Fibroblast of villous mesenchyme (primary cell): ENCODE measurements around the gene HDLBP. TPM values are rescaled to one million over a fixed set of nuclear protein-coding genes. Genes with fewer than 3 reads are reported as not detected.
A peak's percentile ranks its signal among the peaks of the same experiment; 100 is the strongest.

Source experiments
- DNase-seq: peaks from one replicate; pipeline ENCODE4 v3.0.0-alpha.2; 2010; ENCODE audit warnings: low read depth
- H3K4me3 ChIP-seq: 2 replicates; pipeline ENCODE4 v1.5.1; 2011; ENCODE audit warnings: low read depth, mild to moderate bottlenecking, low read length
- total RNA-seq: library from RNA; depleted of rRNA; stranded (reverse); fragments of >200 nt; gene quantifications from 2 replicates; pipeline ENCODE4 v1.2.3, GENCODE V29; 2012
- TF ChIP-seq, protein P1 (sequence below): IDR thresholded peaks from 2 replicates; pipeline ENCODE4 v1.5.1; 2012; ENCODE audit warnings: low read depth, mild to moderate bottlenecking, low read length; ENCODE audit not compliant: insufficient read depth

Gene HDLBP
- total RNA-seq, 1 donor: 1,343 TPM

DNA sequence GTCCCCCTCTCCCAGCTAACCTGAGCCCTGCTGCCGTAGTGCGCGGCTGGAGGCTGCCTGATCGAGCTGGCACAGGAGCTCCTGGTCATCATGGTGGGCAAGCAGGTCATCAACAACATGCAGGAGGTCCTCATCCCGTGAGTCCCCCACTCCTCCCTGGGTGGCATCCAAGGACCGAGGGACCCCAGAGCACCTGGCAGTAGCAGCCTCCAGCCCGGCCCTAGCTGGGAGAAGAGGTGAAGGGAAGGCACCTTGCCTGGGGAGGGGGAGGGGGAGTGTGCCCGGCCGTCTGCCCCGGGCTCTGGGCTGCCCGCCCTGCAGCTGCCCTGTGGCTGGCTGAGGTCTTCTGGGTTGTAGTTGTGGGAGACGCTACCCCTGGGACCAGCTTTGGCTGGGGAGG lies 100.7 kb downstream of the HDLBP start:
- no peak overlapping the region for H3K4me3 ChIP-seq
- no peak for DNase-seq
- TF ChIP-seq, protein P1, sequence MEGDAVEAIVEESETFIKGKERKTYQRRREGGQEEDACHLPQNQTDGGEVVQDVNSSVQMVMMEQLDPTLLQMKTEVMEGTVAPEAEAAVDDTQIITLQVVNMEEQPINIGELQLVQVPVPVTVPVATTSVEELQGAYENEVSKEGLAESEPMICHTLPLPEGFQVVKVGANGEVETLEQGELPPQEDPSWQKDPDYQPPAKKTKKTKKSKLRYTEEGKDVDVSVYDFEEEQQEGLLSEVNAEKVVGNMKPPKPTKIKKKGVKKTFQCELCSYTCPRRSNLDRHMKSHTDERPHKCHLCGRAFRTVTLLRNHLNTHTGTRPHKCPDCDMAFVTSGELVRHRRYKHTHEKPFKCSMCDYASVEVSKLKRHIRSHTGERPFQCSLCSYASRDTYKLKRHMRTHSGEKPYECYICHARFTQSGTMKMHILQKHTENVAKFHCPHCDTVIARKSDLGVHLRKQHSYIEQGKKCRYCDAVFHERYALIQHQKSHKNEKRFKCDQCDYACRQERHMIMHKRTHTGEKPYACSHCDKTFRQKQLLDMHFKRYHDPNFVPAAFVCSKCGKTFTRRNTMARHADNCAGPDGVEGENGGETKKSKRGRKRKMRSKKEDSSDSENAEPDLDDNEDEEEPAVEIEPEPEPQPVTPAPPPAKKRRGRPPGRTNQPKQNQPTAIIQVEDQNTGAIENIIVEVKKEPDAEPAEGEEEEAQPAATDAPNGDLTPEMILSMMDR: no peak

DNA sequence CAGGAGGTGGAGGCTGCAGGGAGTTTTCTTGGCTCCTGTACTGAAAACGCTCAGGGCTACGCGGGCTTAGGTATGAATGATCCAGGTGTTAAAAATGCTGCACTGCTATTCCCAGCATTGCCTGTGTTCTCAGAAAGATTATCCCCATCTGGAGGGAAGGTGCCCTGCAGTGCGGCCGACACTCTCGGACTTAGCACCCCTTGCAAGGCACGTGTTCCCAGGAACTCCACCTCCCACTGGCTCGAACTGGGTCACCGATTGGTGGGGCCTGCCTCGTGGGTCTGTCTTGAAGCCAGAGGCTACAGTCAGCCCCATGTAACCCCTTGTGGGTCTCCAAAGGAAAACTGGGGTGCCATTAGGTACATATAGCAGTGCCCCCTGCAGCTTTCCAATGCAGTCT lies 101.3 kb downstream of the HDLBP start:
- H3K4me3 ChIP-seq: no peak overlapping the region
- TF ChIP-seq, protein P1: no peak
- no peak for DNase-seq

DNA sequence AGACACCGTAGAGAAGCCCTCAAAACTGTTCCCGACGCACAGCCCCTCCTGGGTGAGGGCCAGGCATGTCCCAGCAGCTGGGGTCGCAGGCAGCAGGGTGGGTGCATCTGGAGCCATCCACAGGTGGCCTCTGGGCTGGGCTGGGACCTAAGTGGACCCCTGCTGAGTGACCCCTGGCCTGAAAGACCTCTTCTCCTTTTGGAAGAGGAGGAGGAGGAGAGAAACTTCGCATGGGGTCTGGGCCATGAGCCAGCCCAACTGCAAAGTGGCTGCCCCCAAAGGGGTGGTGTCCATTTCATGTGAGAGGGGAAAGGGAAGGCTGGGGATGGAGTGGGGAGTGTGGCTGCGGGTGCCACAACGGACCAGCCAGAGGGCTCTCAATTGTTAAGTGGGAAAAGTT lies 101.9 kb downstream of the HDLBP start:
- H3K4me3 ChIP-seq: no peak overlapping the region
- DNase-seq: no peak
- TF ChIP-seq, protein P1: no peak

DNA sequence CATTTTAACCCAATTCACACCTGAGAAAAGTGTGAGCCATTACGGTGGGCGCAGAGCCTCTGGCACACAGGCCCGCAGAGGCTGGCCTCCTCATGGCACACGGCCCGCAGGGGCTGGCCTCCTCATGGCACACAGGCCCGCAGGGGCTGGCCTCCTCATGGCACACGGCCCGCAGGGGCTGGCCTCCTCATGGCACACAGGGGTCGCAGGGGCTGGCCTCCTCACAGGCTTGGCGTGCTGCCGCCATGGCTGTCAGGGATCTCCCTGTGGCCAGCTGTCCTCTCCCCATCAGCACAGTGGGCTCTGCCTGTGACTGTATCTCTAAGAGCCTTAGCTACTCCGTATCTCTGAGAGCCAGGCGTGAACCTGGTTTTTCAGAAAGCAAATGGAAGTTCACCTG lies 102.4 kb downstream of the HDLBP start:
- DNase-seq: no peak
- no peak overlapping the region for H3K4me3 ChIP-seq
- TF ChIP-seq, protein P1: no peak

DNA sequence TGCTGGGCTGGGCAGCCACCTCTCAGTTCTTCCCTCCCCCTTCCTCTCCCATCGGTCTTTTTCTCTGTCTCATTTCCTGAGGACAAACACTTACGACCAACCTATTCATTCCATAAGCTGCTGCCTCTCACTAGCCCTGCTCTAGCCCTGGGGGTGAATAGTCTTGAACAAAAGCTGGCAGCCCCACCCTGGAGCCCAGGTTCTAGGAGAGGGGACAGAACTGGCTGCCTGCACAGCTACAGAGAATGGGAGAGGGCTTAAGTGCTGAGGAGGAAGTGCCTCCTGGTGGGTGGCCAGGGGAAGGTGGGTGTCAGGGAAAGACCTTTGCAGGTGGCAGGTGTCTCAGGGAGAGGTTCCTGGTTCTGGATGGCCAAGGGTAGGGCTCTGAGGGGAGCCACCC lies 104.2 kb downstream of the HDLBP start:
- TF ChIP-seq, protein P1: peak; percentile 3
- H3K4me3 ChIP-seq: no peak overlapping the region

DNA sequence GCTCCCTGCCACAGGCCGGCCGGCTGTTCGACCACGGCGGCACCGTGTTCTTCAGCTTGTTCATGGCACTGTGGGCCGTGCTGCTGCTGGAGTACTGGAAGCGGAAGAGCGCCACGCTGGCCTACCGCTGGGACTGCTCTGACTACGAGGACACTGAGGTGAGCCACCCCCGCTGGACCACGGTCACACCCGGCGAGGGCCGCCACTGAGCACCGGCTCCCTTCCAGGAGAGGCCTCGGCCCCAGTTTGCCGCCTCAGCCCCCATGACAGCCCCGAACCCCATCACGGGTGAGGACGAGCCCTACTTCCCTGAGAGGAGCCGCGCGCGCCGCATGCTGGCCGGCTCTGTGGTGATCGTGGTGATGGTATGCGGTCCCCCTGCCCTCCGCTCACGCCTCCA lies 106.2 kb downstream of the HDLBP start:
- H3K4me3 ChIP-seq: no peak overlapping the region
- DNase-seq: no peak
- TF ChIP-seq, protein P1: no peak

More for the DNA sequence above, 104.2 kb downstream of the HDLBP start:
- DNase-seq: no peak

DNA sequence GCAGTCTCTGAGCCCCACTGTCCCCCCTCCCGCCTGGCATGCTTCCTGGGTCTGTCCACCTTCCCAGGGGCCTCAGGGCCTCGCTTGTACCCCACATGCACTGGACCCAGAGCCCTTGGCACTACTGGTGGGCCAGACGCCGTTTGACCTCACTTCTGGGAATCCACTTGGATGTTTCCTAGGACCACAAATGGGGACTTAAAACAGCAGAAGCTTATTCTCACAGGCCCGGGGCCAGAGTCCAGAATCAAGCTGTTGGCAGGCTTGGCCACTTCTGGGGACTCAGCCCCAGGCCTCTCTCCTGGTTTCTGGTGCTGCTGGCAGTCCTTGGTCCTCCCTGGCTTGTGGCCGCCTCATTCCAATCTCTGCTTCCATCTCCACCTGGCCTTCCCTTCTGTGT lies 107.4 kb downstream of the HDLBP start:
- DNase-seq: no peak
- no peak overlapping the region for H3K4me3 ChIP-seq
- TF ChIP-seq, protein P1: no peak
